HG03469 (cell line): ENCODE results near the gene SH3BP4.
"Not testable (repeated sequence)": the region's sequence is repeated elsewhere in the genome, so short reads cannot be mapped to it uniquely, and the experiment has no call there.

ENCODE experiments used
- ATAC-seq: cut with Tn5 transposase; IDR thresholded peaks from one replicate; pipeline ENCODE4 v1.9.1; 2021; ENCODE audit warnings: mild to moderate bottlenecking, moderate library complexity, moderate number of reproducible peaks; ENCODE audit not compliant: unreplicated experiment

Gene SH3BP4

GRCh38 chr2:235051436-235052260, 99.8 kb downstream of the SH3BP4 start:
- ATAC-seq, result no peak

- no peak for ATAC-seq
Measured at GRCh38 chr2:235052514-235053354, 100.9 kb downstream of the SH3BP4 start.

- ATAC-seq, result no peak
Measured at GRCh38 chr2:235053651-235054050, 101.8 kb downstream of the SH3BP4 start.

- no peak for ATAC-seq
Measured at GRCh38 chr2:235054475-235054874, 102.7 kb downstream of the SH3BP4 start.

GRCh38 chr2:235054919-235055318, 103.1 kb downstream of the SH3BP4 start:
- no peak for ATAC-seq

- no peak for ATAC-seq
Measured at GRCh38 chr2:235055891-235056516, 104.2 kb downstream of the SH3BP4 start.

- ATAC-seq, result no peak
Measured at GRCh38 chr2:235056768-235057167, 105.0 kb downstream of the SH3BP4 start.

- not testable (repeated sequence) for ATAC-seq
Measured at GRCh38 chr2:235057616-235058015, 105.8 kb downstream of the SH3BP4 start.

- no peak for ATAC-seq
Measured at GRCh38 chr2:235059161-235059560, 107.3 kb downstream of the SH3BP4 start.

GRCh38 chr2:235061656-235062055, 109.8 kb downstream of the SH3BP4 start:
- ATAC-seq, result no peak

GRCh38 chr2:235063471-235063961, 111.7 kb downstream of the SH3BP4 start:
- ATAC-seq, result no peak

GRCh38 chr2:235064976-235065375, 113.2 kb downstream of the SH3BP4 start:
- ATAC-seq, result no peak

GRCh38 chr2:235066490-235066889, 114.7 kb downstream of the SH3BP4 start:
- no peak for ATAC-seq

- ATAC-seq, result no peak
Measured at GRCh38 chr2:235066895-235067294, 115.1 kb downstream of the SH3BP4 start.

GRCh38 chr2:235068701-235069100, 116.9 kb downstream of the SH3BP4 start:
- no peak for ATAC-seq

GRCh38 chr2:235070063-235070706, 118.4 kb downstream of the SH3BP4 start:
- no peak for ATAC-seq

- no peak for ATAC-seq
Measured at GRCh38 chr2:235073868-235074413, 122.1 kb downstream of the SH3BP4 start.

- no peak for ATAC-seq
Measured at GRCh38 chr2:235077046-235077445, 125.2 kb downstream of the SH3BP4 start.

- ATAC-seq, result no peak
Measured at GRCh38 chr2:235078182-235078581, 126.4 kb downstream of the SH3BP4 start.

GRCh38 chr2:235078914-235079472, 127.2 kb downstream of the SH3BP4 start:
- ATAC-seq, result no peak
